GM19240 (cell line): ENCODE results near the gene CASP6.
A peak's percentile ranks its signal among the peaks of the same experiment; 100 is the strongest.

Experiments
- DNase-seq: peaks from one replicate; pipeline ENCODE4 v3.0.0; 2011; ENCODE audit warnings: low spot score; ENCODE audit not compliant: insufficient read length

Gene CASP6

GRCh38 chr4:109702950-109703663, at the start of gene CASP6:
TSS of gene CASP6 (minus strand) at chr4:109703445. CDS start at chr4:109703395, 50 bp downstream.
- DNase-seq = peak; percentile 38

GRCh38 chr4:109752525-109752924, 49.3 kb upstream of the CASP6 start:
- no peak for DNase-seq

DNA sequence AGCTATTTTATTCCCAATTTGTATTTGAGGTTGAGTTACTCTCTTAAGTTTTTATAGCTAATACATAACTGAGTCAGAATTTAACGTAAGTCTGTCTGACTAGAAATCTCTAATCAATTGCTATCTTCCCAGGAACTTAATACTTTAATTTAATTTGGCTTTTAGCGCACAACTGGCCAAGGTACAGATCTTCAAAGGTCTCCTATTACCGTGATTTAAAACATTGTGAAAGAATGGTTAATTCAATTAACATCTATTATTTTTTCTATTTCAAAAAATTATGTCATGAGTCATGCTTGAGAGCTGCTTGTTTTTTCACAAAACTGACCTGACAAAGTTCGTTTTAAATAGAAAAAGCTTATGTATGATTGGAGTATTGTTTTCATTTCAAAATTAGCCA, 48.6 kb upstream of the CASP6 start:
- no peak for DNase-seq

DNA sequence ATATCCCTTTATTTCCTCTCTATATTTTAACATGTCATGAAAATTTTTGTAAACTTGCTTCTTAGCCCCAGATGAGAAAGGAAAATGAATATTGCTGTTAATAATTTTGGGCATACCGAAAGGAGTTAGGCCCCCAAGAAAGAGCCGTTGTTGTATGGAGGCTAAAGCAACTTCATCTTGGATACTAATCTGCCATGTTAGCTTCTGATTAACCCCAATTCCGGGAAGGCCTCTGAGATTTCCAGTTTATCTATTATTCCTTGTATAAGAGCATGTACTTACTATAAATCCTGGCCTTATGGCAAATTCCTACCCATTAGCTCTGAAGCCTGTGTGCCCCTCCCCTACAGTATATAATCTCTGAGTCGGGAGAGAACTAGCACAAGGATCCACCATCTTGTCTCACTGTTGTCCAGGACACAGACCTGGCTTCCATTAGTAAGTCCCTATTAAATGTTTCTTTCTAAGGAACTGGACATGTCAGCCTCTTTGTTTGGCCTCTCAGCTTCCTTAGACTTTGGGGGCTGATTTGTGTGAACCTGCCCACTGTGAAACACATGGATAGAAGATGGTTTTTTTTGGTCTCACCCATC, 47.5 kb upstream of the CASP6 start:
- no peak for DNase-seq

DNA sequence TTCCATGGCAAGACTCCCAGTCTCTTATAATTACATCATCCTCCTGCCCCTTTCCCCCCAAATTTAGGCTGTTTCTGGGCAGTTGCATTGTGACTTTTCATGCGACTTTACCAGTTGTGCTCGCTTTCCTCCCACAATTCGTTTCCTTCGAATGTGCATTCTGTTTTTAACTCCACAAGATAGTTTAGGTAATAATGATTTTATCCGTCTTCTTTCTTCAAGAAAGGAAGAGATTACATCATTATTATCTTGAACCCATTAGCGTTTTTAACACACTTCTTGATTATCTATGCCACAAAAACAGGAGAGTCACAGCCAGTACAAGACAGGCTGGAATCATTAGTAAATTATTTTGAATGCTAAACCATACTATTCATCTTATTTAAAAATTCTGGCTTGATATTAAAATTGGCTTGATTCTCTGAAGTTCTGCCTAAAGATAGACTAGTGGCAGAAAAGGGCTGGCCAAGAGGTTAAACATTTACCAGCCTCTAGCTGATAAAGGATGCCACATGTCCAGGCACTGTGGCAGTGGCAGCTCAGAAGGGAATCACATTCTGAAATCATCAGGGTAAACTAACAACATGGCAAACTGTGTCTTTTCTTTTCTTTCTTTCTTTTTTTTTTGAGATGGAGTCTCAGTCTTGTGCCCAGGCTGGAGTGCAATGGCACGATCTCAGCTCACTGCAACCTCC, 46.3 kb upstream of the CASP6 start:
- DNase-seq = no peak

- DNase-seq = no peak
Measured at GRCh38 chr4:109748114-109748513, 44.9 kb upstream of the CASP6 start.

GRCh38 chr4:109746728-109747127, 43.5 kb upstream of the CASP6 start:
- DNase-seq = no peak

DNA sequence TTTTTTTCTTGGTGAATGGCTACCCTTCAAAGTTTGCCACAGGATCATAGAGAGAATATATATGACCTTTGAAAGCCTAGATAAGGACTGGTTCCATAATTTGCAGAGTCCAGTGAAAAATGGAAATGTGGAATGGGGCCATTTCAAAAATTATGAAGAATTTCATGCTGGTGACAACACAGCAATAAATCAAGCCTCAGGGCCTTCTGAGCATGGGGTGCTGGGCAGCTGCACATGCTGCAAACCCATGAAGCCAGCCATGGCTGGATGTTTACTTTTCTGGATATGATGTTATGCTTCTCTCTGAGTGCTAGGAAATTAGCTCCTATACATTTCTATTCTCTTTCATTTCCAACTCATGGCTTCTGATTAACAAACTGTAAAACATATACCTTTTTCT, 42.6 kb upstream of the CASP6 start:
- DNase-seq = no peak

DNA sequence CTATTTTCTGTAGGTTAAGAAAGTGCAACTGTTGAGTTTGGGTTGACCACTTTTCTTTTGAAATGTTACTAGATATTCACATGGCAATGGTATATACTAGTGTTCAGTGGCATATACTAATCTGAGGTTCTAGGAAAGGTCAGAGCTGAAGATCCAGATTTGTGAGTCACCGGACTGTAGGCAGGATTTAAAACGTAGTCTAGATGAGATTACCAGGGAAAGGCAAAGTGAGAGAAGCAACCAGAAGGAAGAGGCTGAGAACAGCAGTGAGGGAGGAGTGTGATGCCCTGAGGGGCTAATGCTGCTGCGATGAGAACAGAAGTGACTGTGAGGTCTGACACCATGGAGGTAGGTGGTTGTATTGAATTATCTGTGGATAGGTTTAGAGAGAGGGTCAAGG, 36.3 kb upstream of the CASP6 start:
- no peak for DNase-seq

GRCh38 chr4:109738104-109738872, 35.0 kb upstream of the CASP6 start:
- no peak for DNase-seq

DNA sequence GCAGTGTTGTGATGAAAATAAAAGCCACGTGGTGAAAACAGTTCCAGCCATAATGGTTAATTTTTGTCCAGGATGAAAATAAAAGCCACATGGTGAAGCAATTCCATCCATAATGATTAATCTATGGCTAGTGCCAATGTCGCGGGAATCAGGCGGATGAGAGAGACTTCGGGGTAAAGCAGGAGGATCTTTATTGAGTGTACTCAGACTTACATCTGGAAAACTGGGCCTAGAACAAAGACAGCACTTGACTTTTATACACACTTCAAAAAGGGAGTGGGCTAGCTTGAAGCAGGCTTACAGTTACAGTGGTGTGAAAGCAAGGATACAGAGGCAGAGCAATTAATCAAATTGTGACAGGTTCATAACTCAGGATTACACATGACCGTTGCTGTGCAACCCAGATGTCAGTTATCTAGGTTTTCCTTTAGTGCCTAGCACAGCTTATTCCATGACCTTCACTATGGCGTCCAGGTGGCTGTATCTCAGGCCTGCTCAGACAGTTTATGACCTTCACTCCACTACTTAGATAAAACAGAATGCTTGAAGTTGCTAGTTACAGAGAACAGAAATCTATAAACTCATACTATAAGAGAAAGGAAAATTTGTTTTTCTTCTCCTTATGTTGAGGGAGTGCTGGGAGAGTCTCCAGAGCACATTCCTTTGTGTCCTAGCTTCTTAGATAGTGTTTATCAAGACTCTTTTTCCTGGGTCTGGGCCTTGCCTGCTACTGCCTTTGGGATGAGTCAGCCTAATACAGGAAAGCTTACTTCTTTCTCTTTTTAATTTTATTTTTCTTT, 32.5 kb upstream of the CASP6 start:
- DNase-seq = no peak

- DNase-seq = no peak
Measured at GRCh38 chr4:109733728-109734127, 30.5 kb upstream of the CASP6 start.

DNA sequence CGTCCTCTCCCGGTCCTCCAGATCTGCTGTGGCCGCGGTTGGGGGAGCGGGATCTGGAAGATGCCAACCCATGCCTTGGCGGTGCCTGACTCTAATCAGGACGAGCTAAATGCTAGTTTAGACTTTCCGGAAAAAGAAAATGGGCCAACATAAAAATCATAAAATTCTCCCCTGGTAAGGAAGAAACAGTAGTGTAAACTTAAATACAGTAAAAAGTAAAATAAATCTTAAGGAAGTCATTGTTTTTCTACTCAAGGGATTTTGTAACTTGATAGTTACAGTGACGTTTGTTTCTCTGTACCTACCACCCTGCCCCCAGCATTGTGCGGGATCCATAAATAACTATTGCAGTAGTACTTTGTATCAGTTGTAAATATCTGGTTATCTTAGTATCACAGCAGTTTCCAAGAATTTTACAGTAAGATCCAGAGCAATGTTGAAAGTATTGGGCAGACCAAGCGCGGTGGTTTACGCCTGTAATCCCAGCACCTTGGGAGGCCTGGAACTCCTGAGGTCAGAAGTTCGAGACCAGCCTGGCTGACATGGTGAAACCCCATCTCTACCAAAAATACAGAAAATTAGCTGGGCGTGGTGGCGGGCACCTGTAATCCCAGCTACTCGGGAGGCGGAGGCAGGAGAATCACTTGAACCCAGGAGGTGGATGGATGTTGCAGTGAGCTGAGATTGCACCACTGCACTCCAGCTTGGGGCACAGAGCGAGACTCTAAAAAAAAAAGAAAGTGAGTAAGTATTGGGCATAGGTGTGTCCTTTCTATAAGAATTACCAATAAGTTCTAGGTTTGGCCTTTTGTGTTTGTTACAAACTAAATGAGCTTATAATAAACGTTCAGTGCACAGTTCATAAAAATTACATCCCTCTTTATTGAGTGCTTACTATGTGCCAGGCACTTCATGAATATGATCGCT, 27.6 kb upstream of the CASP6 start:
- DNase-seq = no peak

DNA sequence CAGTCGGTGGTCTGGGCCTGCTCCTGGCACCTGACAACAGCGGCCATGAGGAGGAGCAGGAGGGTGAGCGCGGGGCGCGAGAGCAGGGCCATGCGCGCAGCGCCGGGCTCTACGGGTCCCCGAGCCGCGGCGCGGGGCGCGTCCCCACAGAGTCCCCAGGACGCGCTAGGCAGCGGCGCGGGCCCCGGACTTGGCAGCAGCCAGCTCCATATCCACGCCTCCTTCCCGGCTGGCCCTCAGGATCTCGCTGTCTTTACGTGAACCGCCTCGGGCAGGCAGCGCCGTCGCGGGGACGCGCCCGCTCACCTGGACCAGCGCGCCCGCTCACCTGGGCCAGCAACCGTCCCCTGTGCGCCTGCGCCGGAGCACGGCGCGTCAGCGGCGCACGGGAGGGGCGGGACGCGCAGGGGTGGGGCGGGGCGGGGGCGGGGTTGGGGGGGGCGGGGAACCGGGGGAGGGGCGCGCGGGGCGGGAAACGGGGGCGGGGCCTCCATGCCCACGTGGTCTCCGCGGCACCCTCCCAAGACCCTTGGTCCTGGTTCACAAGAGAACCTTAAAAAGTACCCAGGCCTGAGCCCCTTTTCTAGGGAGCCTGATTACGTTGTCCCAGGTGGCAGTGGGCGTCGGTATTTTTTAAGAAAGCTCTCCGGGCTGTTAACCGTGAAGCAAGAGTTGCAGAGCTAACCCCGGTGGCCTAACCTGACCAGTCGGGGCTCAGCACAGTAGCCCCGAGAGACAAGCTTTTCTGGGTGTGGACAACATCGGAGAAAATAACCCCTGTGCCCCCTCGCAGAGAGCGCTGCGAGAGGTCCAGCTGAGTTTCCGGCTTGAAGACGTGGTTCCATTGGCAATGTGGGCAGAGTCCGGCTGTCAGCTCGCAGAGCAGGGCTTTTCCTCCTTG, 26.7 kb upstream of the CASP6 start, which contains the start of gene PLA2G12A:
Gene PLA2G12A (minus strand): TSS at position 353 of the 901 bp plus-strand sequence. CDS start 261 bp downstream, at position 92.
- peak; percentile 53 for DNase-seq

GRCh38 chr4:109729117-109729717, 26.0 kb upstream of the CASP6 start:
- DNase-seq = peak; percentile 2

- no peak for DNase-seq
Measured at GRCh38 chr4:109728385-109728784, 25.1 kb upstream of the CASP6 start.

GRCh38 chr4:109723110-109723509, 19.9 kb upstream of the CASP6 start:
- no peak for DNase-seq

DNA sequence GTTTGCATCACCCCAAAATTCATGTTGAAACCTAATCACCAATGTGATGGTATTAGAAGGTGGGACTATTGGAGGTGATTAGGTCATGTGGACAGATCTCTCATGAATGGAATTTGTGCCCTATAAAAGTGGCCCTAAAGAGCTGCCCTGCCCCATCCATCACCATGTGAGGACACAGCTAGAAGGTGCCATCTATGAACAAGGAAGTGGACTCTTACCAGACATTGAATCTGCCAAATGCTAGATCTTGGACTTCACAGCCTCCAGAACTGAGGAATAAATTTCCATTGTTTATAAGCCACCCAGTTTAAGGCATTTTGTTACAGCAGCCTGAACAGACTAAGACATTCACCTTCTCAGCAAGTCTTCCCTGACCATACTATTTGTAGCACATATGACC, 19.1 kb upstream of the CASP6 start:
- DNase-seq = no peak
